ENCODE measurements around the gene SAPCD2.

The SAPCD2 gene

DNA sequence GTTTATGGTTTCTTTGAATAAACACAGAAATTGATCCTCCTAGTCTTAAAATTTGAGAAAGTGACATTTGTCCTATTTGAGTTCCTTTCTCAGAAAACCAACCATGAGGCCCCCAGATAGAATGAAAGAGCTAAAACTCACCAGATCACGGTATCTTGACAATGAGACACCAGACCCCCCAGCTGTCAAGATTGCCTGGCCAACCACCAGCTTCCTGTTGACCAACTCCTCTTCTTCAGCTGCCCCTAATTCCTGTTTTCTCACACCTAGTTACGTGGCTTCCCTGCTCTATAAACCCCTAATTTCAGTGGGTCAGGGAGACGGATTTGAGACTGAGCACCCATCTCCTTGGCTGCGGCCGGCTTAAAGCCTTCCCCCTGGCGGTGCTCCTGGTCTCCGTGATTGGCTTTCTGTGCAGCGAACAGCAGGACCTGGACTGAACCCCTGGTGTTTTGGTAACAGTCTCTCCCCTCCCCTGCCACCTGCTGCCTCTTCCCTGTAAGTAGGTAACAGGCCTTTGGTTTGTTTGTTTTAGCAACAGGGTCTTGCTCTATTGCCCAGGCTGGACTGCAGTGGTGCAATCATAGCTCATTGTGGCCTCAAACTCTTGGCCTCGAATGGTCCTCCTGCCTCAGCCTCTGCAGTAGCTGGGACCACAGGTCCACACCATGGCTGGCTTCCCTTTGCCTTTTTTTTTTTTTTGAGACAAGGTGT lies 11.7 kb downstream of the SAPCD2 start:
- no peak overlapping the region for H3K4me3 ChIP-seq (ENCODE audit: low read length)
- TF ChIP-seq, protein P1, sequence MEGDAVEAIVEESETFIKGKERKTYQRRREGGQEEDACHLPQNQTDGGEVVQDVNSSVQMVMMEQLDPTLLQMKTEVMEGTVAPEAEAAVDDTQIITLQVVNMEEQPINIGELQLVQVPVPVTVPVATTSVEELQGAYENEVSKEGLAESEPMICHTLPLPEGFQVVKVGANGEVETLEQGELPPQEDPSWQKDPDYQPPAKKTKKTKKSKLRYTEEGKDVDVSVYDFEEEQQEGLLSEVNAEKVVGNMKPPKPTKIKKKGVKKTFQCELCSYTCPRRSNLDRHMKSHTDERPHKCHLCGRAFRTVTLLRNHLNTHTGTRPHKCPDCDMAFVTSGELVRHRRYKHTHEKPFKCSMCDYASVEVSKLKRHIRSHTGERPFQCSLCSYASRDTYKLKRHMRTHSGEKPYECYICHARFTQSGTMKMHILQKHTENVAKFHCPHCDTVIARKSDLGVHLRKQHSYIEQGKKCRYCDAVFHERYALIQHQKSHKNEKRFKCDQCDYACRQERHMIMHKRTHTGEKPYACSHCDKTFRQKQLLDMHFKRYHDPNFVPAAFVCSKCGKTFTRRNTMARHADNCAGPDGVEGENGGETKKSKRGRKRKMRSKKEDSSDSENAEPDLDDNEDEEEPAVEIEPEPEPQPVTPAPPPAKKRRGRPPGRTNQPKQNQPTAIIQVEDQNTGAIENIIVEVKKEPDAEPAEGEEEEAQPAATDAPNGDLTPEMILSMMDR (IDR thresholded peaks at IDR 0.05; ENCODE audit: insufficient read depth, low read depth, low read length, missing control alignments), result no peak
- no peak for DNase-seq (ENCODE audit: low read depth)

- DNase-seq (ENCODE audit: low read depth), result no peak
- no peak overlapping the region for H3K4me3 ChIP-seq (ENCODE audit: low read length)
- TF ChIP-seq, protein P1 (IDR thresholded peaks at IDR 0.05; ENCODE audit: insufficient read depth, low read depth, low read length, missing control alignments), result no peak
Observed at GRCh38 chr9:137057545-137057944, 12.8 kb downstream of the SAPCD2 start.

- TF ChIP-seq, protein P1 (IDR thresholded peaks at IDR 0.05; ENCODE audit: insufficient read depth, low read depth, low read length, missing control alignments), result no peak
- no peak overlapping the region for H3K4me3 ChIP-seq (ENCODE audit: low read length)
- DNase-seq (ENCODE audit: low read depth), result no peak
Observed at GRCh38 chr9:137056739-137057415, 13.5 kb downstream of the SAPCD2 start.

- DNase-seq (ENCODE audit: low read depth), result no peak
- TF ChIP-seq, protein P1 (IDR thresholded peaks at IDR 0.05; ENCODE audit: insufficient read depth, low read depth, low read length, missing control alignments), result no peak
- H3K4me3 ChIP-seq (ENCODE audit: low read length), result no peak overlapping the region
Observed at GRCh38 chr9:137055385-137056364, 14.7 kb downstream of the SAPCD2 start.

DNA sequence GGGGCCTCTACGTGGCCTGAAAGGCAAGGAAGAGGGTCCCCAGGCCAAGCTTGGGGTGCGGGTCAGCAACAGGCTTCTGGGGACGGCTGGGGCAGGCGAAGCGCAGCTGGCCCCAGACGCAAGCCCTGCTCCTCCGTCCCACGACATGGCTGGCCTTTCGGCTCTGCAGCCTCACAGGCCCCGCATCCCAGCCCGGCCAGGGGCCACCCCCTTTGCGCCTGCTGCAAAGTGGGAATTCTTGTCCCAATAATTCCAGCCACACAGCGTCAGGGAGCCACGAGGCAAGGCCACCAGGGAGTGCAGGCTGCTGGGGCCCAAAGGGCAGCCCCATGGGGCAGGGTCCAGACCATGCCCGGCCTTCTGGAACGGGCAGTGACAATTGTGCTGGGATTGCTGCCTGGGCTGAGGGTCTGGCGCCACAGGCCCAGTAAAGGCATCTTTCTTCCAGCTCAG lies 15.4 kb downstream of the SAPCD2 start:
- DNase-seq (ENCODE audit: low read depth), result no peak
- no peak overlapping the region for H3K4me3 ChIP-seq (ENCODE audit: low read length)

More for the DNA sequence above, 15.4 kb downstream of the SAPCD2 start:
- TF ChIP-seq, protein P1 (IDR thresholded peaks at IDR 0.05; ENCODE audit: insufficient read depth, low read depth, low read length, missing control alignments), result no peak

Data from epithelial cell of esophagus (primary cell).